Hematopoietic multipotent progenitor cell treated with erythropoietin and hydrocortisone succinate and interleukin-3 and kit ligand, for 15 days (in vitro differentiated cells): ENCODE data around the gene STYX.

Source experiments
- DNase-seq: peaks from one replicate; pipeline ENCODE4 v3.0.0-alpha.2; 2015; ENCODE audit warnings: low spot score

The STYX gene

DNA sequence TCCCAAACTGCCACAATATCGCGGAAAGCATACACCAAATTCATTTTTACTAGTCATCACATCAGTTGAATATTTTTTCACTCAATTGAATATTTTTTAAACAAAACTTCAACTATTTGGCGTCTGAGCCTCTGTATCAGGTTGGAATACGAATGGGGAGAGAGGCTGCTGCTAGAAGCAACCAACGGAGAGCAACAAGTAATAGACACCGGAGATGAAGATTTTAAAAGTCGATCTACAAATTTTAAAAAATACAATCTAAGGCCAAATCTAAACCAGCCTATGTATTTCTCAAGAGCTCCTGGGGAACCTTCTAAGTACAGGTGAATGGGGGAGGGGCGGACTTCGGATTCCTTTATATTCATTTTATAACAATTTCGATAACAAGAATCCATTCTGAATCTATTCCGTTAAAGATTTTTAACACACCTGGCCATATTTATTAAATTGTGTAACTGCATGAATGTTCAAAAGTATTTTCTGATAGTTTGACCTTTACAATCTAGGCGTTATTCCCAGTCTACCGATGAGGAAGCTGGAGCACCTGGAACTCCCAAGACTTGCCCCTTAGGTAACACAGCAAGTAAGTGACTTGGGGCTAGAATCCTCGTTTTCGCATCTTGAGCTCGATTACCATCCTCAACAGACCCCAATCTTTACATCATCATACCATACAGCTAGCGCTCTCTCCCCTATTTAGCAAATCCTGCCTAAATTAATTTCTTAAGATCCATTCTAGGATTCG, 60.2 kb downstream of the STYX start:
- no peak for DNase-seq

DNA sequence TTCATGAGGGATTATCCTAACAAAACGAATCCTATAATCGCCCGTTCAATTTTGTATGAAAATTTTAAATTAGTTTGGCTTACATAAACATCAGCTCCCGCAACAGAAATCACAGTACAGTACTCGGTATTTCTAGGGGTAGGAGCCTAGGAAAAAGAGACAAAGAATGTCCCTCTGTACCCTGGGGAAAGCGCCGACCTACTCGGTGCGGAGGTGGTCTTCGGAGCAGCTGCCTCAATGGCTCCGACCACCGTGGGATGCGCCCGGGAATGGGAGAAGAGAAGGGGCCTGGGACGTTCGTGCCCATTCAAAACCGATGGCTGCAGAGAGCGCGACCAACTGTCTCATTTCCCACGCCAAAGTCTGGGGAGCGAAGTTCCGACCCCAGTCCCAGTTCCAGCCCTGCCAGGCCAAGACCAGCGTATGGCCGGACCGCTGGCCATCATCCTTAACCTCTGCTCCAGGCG, 60.8 kb downstream of the STYX start:
- DNase-seq = no peak

DNA sequence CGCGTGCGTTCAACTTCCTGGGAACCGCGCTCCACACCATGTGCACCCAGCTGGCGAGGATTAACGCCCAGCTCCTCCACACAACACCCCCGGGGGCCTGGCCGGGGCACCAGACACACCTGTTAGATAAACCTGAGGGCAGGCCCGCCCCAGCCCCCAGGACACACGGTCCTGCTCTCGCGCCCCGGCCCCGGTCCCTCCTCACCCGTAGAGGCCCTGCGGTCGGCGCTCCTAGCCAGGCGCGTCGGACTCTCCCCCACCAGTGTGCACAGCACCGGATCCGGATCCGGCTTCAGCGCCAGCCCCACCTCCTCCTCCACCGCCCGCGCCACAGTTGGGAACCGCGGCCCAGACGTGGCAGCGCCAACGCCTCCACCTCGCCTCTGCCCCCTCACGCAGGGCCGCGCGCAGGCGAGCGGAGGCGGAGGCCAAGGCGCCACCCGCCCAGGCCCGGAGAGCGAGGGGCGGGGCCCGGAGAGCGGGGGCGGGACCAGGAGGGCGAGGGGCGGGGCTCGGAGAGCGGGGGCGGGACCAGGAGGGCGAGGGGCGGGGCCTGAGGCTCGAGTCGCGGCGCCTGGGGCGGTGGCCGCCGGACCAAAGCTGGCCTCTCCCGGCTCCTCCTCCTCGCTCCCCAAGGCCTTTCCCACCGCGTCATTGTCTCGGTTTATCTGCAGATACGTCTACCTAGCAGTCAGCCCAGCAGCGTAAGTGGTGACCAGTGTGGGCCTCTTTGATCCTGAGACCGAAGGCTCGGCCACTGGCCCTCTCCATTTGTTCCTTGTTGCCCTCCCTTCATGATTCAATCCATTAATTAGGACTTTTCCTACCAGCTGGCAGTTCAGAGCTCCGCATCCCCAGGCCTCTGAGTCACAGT, 61.5 kb downstream of the STYX start, which contains the start of gene GNPNAT1:
Gene GNPNAT1, minus strand, starts transcription at position 385 of the 874 bp plus-strand sequence. CDS start 6,957 bp downstream, outside the sequence.
- peak; percentile 91 for DNase-seq

DNA sequence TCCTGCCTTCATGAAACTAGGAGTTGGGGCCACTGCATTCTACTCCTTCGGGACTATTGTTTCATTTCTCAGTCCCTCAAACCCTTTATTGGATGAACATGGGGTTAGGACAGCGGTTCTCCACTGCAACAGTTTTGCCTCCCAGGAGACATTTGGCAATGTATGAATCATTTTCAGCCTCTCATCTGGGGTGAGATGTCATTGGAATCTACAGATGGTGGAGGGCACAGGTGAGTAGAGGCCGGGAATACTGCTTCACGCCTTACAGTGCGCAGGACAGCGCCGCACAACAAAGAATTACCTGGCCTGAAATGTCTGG, 62.1 kb downstream of the STYX start:
- no peak for DNase-seq

DNA sequence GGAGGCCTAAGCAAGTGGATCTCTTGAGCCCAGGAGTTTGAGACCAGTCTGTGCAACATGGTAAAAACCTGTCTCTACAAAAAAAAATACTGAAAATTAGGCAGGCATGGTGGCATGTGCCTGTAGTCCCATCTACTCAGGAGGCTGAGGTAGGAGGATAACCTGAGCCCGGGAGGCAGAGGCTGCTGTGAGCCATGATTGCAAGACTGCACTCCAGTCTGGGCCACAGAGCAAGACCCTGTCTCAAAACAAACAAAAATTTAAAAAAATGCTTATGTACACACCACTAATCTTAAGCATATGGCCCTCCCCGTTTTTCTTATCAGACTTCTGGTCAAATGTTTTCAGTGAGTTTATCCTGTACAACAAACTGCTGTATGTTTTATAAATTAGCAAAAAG, 63.1 kb downstream of the STYX start:
- no peak for DNase-seq

DNA sequence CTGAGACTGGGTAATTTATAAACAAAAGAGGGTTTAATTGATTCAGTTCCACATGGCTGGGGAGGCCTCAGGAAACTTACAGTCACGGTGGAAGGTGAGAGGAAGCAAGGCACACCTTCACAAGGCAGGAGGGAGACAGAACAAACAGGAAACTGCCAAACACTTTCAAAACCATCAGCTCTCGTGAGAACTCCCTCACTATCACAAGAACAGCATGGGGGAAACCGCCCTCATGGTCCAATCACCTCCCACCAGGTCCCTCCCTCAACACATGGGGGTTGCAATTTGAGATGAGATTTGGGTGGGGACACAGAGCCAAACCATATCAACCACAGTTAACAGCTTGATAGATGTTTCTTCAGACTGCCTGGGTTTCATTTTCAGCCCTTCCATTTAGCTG, 67.7 kb downstream of the STYX start:
- no peak for DNase-seq

DNA sequence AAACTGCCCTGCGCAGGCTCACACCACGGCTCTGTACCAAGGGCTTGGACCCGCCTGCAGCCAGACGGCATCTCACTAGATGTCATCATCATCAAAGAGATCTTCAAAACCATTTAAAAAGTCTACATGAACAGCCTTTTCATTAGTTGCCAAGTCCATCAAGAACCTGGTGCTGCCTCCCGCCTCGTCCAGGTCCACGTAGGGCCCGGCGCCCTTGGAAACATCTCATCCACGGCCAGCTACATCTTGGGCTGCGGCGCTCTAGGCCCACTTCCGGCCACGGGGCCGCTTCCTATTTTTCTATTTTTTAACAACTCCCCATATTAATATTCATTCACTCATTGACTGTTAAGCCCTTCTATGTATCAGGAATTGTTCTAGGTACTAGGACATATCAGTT, 68.9 kb downstream of the STYX start:
- no peak for DNase-seq

DNA sequence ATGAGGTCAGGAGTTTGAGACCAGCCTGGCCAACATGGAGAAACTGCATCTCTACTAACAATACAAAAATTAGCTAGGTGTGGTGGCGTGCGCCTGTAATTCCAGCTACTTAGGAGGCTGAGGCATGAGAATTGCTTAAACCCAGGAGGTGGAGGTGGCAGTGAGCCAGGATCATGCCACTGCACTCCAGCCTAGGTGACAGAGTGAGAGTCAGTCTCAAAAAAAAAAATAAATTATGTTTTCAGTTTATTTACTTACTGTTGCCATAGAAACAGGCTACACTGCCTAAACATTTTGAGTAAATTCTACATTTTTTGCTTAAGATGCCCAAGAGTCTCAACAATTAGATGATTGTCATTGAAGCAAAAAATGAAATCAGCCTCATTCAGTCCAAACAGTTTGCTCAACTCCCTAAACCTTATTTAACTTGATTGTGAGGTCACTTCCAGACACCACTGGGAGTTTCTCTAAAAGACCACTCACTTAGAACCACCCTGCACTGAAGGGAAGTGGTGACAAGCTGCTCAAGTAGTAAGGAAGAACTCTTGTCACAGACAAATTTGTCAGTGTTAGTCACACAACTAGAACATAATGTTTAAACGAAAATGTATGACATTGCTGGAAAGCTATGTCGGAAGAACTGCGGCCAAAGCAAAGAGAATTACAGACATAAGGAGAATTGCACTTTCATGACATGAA, 71.2 kb downstream of the STYX start:
- no peak for DNase-seq

DNA sequence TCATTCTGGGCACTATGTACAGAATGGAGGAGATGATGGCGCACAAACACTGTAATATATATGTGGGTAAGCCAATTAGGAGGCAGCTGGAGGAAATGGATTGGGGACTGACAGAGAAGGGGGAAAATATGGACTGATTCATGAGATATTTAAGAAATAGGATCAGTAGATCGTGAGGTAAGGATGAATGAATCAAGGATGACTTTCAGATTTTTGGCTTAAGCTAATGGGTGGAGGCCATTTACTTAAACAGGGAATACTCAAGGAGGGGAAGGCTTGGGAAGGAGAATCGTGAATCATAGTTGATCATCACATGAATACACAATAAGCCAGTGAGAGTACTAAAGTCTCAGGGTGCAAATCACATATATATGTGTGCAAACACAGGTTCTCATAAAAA, 72.6 kb downstream of the STYX start:
- DNase-seq = no peak

DNA sequence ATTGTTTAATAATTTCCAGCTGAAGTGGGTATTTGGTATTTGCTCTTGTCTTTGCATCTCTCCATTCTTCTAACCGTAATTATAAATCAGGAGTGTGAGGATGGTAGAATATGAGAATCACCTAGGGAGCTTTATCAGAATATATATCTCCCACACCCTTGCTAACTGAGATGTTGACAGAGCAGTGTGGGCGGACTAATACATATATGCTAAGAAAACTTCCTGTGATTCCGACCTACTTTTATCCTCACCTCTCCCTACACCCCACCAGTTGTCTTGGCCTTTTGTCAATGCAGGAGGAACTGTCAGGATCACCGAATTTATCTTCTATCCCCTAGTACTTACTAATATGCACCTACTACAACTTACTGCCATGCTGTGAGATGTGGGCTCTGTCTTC, 76.1 kb downstream of the STYX start:
- no peak for DNase-seq

DNA sequence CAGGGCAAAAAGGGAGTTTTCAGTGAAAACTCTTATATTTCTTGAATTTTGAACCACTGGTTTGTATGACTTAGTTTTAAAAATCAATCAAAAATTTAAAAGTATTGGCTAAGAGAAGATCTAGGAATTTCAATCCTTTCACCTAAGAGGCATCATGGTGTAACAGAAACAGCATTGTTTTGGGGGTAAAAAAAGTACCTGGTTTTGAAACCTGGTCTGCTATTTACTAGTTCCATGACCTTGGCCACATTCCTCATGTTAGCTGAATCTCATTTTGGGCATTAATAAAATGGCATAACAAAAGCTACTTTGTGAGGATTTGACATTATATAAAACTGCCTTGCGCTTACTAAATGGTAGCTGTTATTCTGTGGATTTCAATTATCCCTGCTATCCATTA, 78.1 kb downstream of the STYX start:
- no peak for DNase-seq

DNA sequence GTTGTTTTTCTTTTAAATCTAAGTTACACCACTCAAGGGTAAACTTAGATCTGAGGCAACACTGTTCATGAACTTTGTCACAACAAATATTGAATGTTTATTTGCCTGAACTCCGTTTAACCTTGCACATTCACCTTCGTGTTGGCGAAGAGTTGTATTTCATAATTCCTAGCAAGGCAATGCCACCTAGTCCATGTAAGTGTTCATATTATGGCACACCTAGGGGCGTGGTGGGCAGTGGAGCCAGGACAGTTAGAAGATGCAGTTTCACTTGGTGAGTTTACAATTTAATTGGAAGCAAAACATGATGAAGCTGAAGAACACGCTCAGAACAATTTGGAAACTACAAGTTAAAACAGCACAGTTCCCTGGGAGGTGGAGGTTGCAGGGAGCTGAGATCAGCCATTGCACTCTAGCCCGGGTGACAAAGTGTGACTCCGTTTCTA, 91.9 kb downstream of the STYX start:
- DNase-seq = no peak

DNA sequence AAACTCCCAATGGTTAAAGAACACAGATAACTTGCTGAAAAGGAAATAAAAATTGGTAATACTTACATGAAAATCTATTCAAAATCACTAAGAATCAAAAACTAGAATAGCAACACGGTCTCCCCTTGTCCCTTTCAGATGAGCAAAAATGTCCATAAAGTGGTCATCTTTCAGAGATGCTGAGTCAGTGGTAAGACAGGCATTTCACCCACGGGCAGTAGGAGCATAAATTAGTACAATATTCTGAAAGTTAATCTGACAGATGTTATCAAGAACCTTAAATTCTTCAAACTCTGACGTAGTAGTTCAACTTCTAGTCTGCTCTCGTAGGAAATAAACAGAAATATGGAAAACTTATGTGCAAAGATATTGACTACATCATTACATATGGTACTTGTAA, 94.5 kb downstream of the STYX start:
- DNase-seq = no peak
